HL-60/S4 treated with retinoic acid at 250 ng/mL for 4 days and 3 days (cell line): ENCODE results near the gene DPT.

Source experiments
- in situ Hi-C: fragments of 300-500 bp; cut with MboI; formaldehyde crosslinking; loops from 2 replicates; pipeline ENCODE4 v1.7.0; 2022; ENCODE audit warnings: low sequenced_read_pairs

DPT gene

GRCh38 chr1:168706391-168706992 is 22.5 kb downstream of the DPT start:
- in situ Hi-C loops: no loop called here

DNA sequence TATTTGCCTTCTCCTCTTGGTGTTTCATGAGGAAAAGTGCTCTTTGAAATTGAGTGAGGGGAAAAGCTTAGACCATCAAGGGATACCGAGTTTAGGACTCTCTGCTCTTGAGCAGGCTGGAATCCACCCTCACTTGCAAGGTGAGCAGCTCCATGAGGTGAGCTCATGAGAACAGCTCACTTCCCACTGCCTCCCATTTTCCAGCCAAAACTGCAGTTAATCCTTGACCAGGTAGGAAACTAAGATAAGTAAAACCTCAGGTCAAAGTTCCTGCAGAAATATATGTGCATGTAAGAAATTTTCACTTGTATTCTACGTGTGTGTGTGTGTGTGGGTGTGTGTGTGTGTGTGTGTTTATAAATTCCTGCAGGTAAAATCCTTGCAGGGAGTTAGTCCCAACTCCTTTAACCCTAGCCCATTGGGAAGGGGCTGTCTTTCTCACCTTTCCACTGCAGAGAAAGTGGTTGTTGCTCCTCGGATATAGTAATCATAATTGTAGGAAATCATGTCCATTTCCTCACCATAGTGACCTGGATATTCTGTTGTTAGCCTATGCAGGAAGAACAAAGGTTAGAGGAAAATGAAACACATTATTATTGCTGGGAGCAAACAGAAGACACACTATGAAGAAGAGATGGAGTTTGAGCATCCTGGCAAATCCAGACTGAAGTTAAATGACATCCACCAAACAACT is 28.3 kb downstream of the DPT start:
- in situ Hi-C loops: no loop called here

GRCh38 chr1:168698453-168698852 is 30.6 kb downstream of the DPT start:
- in situ Hi-C loops: no loop called here

- in situ Hi-C loops: no loop called here
Measured at GRCh38 chr1:168697356-168698126, 31.5 kb downstream of the DPT start.

- in situ Hi-C loops: no loop called here
Measured at GRCh38 chr1:168696125-168696760, 32.8 kb downstream of the DPT start.

DNA sequence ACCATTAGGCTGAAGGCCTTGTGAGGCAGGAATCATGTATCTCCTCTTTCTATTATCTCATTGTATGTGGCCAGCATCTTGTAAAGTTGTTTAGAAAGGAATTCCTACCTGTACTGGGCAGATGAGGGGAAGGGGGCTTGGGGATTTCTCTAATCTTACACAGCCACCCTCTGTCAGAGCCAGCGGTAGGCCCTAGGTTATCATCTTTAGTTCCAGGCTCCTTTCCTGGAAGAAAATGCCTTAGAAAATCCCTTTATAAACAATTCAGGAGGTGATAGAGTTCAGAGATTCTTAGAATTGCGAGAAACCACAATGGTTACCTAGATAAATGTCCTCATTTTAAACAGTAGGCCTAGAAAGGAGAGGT is 35.2 kb downstream of the DPT start:
- in situ Hi-C loops: no loop called here

DNA sequence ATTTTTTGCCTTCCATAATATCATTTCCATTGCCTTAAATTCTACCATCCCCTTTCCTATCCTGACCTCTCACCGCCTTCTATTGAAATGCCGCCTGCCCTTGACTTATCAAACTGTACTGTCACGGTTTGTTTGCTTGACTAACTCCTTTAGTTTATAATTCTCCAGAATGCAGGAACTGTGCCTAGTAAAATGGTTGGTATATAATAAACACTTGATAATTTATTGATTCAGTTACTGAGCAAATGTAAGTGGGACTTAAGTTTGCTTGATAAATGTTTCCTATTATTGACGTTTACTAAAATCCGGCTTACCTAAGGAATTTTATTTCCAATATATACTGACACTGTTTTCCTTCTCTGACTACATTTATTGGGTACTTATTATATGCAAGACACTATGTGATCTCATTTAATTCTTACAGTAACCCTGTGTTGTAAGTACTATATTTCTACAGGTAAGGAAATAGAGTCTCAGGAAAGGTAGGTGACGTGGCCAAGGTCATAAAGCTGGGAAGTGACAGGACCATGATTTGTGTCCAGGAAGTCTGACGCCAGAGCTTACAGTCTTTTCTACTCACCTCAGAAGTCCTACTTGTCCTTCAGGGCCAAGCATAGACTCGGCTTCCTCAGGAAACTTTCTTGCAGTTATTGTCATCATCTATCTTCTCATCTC is 35.7 kb downstream of the DPT start:
- in situ Hi-C loops: no loop called here

DNA sequence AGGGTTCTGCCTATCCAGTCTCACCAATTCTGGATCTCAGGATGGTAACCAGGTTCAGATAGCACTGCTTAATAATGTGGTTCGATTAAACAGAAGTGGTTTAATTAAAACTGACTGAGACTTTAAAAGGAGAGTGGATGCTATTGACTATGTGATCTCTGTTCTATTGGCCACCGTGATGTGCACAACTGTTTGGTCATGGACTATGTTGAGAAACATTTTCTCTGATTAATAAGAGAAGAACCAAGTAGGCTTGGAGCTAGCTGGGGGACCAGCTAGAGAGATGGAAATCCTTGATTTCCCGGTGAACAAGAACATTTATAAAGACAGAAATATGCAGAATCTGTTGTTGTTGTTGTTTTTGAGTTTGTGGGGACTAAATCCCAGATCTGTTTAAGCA is 36.5 kb downstream of the DPT start:
- in situ Hi-C loops: no loop called here

GRCh38 chr1:168691541-168691940 is 37.5 kb downstream of the DPT start:
- in situ Hi-C loops: no loop called here

GRCh38 chr1:168689726-168690602 is 39.0 kb downstream of the DPT start:
- in situ Hi-C loops: no loop called here

DNA sequence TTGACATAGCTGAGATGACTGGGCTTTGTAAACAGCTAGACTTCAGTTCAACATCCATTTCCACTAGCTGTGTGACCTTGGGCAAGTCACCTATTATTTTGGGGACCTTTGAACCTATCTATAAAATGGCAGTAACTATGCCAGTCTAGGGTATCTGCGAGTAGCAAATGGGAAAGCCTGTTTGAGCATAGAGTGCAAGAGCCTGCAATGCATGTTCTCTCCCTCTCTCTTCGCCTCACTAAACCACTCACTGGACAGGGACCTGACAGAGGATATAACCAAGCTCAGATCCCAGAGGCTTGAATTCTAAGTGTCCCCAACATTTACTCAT is 39.7 kb downstream of the DPT start:
- in situ Hi-C loops: no loop called here

DNA sequence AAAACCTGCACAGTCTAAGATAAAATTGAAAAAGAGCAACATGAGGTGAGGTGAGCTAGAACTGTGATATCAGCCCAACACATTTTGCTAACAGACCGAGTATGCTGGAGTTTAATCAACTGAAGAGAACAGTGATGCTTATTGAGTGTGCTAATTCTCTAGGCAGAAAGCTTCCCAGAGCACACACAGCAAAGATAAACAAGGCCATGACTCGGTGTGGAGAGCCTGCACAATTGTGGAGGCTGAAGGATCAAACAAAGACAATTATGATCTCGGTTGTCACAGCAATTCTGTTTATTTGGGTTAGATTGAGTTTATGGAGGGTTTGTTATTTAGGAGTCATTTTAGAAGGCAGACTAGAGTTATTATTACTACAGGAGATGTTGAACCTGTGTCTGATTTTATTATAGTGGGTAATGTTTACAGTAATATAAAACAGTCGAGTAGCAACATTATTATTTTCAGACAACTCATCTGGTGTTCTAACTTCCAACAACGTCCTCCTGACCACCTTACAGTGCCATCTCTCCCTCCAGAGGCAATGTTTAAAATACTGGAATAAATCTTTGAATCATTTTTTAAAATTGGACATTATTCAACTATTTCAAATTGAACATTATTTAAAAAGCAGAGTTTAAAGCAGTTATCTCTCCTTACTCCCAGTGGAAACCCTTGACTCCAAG is 40.2 kb downstream of the DPT start:
- in situ Hi-C loops: no loop called here

DNA sequence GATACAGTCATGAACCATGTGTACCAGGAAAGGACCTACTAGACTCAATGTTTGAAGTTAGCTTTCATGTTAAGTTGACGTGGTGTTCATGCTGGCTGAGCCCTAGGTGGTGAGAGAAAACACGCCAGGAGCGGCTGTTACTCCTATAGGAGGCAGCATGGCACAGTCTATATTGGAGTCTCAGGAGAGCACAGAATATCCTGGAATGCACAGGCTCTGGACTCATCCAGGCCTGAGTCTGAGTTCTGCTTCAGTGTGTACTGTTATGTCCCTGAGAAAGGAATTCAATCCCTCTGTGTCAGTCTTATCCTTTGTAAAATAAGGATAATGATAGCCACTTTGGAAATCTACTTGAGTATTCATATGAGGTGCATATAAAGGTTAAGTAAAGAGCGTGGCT is 41.2 kb downstream of the DPT start:
- in situ Hi-C loops: no loop called here

GRCh38 chr1:168686666-168687065 is 42.3 kb downstream of the DPT start:
- in situ Hi-C loops: no loop called here

DNA sequence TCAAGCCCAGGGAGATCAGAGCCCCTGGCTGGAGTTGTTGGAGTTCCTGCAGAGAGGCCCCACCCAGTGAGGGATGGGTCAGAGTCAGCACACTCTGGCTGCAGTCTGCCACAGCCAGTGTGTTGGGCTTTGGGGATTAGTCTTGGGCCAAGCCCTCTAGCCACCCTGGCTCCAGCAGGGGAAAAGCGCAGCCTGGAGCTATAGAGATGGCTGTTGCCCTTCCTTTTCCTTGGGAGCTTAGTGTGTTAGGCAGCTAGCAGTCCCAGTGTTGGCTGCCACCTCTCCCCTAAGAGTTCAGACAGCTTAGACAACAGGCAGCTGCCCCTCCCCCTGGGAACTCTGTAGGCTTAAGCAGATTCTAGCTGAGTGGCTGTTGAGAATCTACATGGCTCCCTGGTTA is 45.1 kb downstream of the DPT start:
- in situ Hi-C loops: no loop called here

GRCh38 chr1:168676861-168677260 is 52.1 kb downstream of the DPT start:
- in situ Hi-C loops: no loop called here

DNA sequence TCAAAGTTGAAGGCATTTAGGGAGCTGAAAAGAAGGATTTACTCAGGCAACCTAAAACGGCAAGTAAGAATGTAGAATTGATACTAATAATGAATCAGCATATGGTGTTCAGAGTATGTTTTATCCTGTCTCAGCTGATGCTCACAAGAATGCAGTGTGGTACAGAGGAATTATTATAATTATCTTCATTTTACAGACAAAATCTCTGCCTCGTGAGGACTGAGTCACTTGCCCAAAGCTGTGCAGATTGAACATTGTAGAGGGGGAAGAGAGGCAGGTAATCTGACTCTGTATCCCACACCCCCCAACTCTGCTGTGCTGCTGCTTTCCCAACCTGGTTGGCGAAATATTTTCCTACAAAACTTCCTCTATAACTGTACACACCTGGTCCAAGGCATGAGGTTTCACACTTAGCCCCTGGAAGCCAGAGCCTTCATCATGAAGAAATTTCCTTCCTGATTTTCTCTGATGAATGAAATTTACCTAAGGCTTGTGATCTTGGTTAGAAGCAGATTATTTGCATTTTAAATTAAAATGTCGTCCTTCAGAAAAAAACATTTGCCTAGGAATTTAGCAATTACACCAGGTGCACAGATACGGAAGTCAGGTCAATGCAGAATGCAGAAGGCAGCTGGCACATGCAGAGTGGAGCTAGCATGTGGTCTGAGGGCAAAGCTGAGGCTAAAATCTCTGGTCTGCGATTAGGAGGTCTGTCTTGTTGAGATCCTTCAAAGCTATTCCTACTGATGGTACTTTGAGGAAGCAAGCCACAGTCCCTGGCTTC is 52.8 kb downstream of the DPT start:
- in situ Hi-C loops: no loop called here

GRCh38 chr1:168673974-168674683 is 54.9 kb downstream of the DPT start:
- in situ Hi-C loops: no loop called here
